NCI-H345 treated with DMSO at 0.1 percent for 48 hours (cell line): Measurements from ENCODE around the gene TRPM4.
"Not testable (repeated sequence)": the region's sequence is repeated elsewhere in the genome, so short reads cannot be mapped to it uniquely, and the experiment has no call there.

Experiments
- DNase-seq: peaks from one replicate; lab custom pipeline; 2025; ENCODE audit not compliant: unreplicated experiment; lab: John Stamatoyannopoulos, UW

Gene TRPM4

GRCh38 chr19:49126575-49126974 is 31.0 kb upstream of the TRPM4 start:
- DNase-seq, result no peak

DNA sequence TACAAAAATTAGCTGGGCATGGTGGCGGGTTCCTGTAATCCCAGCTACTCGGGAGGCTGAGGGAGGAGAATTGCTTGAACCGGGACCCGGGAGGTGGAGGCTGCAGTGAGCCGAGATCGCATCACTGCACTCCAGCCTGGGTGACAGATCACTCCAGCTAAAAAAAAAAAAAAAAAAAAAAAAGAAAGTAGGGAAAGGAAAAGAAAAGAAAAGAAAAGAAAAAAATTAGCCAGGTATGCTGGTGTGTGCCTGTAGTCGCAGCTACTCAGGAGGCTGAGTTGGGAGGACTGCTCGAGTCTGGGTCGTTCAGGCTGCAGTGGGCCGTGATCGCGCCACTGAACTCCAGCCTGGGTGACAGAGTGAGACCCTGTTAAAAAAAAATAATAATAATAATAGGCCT is 30.4 kb upstream of the TRPM4 start:
- not testable (repeated sequence) for DNase-seq

DNA sequence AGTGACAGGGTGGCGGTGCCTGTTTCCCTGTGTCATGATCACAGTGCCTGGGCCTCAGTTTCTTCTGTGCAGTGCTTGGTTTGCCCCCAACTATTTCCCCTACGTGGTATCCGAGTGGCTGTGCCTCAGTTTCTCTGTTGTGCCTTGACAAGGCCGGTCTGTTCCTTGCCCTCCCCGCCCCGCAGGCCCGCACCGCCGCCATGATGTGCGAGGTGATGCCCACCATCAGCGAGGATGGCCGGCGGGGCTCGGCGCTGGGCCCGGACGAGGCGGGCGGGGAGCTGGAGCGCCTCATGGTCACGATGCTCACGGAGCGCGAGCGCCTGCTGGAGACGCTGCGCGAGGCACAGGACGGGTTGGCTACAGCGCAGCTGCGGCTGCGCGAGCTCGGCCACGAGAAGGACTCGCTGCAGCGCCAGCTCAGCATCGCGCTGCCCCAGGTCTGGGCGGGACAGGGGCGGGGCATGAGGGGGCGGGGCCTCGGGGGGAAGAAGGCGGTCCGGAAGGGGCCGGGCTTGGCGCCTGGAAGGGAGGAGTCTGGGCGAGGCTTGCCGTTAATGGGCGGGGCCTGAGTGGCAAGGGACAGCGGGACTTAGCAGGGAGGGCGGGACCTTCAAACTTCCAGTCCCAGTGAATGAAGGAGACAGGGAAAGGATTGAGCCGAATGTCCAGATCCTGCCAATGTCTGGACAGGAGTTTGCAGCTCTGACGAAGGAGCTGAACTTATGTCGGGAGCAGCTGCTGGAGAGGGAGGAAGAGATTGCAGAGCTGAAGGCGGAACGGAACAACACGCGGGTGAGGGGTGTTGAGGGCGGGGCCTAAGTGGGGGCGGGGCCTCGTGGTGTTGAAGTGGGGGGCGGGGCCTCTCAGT is 29.7 kb upstream of the TRPM4 start:
- peak; percentile 40 for DNase-seq

- DNase-seq, result no peak
Observed at GRCh38 chr19:49128545-49129237, 28.9 kb upstream of the TRPM4 start.

DNA sequence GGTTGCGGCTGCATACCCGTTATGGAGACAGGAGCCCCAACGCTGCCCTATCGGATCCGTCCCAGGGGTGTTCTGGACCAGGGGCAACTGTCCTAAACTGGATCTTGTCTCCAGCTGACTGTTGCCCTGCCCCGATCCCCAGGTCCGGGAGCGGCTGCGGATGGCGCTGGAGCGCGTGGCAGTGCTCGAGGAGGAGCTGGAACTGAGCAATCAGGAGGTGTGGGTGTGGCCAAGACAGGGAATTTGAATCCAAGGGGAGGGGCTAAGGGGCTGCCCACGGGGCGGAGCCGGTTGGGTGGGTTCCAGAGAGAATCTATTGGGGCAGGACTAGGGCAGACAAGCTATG is 28.4 kb upstream of the TRPM4 start:
- no peak for DNase-seq

GRCh38 chr19:49130325-49130724 is 27.3 kb upstream of the TRPM4 start:
- DNase-seq, result no peak

DNA sequence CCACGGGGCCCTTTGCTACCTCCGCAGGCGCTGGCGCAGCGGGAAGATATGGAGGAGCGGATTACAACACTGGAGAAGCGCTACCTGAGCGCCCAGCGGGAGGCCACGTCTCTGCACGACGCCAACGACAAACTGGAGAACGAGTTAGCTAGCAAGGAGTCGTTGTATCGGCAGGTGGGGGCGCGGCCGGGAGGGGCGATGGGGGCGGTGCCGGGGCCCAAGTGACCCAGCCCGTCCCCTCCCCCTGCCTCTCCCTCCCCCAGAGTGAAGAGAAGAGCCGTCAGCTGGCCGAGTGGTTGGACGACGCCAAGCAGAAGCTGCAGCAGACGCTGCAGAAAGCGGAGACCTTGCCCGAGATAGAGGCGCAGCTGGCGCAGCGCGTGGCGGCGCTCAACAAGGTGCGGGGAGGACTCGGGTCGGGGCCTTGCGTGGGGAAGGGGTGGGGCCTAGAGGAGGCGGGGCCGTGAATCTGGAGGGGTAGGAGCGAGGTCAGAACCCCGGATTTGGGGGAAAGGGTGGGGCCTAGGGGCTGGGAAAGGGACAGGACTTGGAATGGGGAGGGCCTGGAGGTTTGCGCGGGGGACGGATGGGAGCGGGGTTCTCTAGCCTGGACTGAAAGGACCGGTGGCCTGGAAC is 24.5 kb upstream of the TRPM4 start:
- DNase-seq, result no peak

DNA sequence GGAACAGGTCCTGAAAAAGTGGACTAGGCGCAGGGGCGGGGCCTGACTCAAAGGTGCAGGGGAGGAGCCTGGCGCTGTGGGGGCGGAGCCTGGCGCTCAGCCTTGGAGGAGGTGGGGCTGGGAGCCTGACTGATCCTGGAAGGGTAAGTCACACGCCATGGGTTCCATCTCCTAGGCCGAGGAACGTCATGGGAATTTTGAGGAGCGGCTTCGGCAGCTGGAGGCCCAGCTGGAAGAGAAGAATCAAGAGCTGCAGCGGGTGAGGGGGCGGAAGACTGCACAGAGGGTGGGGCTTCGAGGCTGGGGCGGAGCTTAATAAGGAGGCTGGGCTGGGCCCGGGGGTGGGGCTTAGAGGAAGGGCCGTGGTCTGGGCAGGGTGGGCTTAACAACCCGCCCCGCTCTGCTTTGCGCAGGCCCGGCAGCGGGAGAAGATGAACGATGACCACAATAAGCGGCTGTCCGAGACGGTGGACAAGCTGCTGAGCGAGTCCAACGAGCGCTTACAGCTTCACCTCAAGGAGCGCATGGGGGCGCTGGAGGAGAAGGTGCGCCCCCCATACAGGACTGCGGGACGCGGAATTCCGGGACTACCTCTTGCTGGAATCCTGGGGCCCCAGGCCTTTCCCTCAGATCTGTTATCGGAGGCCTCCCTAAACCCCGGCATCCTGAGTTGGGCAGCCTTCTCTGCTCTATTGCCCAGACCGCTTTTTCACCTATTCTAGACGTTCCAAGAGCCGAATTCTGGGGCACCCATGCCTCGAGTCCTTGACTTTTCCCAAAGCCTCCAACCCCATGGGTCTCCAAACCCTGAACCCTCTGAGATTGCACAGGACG is 23.8 kb upstream of the TRPM4 start:
- DNase-seq, result peak; percentile 8

DNA sequence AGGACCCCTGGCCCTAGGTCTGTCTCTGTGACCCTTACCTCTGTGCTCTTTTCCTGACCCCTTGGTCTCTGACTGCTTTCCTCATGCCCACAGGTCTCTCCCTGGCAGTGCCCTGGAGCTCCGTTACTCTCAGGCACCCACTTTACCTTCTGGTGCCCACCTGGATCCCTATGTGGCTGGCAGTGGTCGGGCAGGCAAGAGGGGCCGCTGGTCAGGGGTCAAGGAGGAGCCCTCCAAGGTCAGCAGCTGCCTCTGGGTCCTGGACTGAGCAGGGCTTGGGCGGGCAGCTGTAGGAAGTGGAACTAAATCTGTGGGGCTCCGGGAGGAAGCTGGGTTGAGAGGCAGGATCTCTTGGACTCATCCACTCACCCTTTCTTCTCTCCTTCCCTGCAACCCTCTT is 21.9 kb upstream of the TRPM4 start:
- no peak for DNase-seq

- no peak for DNase-seq
Observed at GRCh38 chr19:49136771-49137171, 20.8 kb upstream of the TRPM4 start.

DNA sequence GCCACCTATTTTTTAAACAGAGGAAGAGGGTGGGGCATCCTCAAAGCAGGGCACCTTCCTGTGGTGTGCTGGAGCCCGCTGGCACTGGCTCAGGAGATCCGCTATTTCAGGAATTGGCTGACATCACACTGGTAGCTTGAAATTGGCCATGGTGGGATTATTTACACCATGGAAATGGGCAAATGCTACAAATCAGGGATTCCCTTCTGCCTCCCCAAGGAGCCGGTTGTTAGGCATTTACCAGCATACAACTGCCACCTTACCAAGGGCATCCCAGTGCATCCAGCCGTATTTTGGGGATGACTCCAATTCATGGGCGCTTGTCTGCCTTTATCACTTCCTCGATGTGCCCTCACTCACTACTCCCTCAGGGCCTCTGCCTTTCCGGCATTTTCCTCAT is 16.6 kb upstream of the TRPM4 start:
- no peak for DNase-seq

GRCh38 chr19:49141352-49141751 is 16.2 kb upstream of the TRPM4 start:
- DNase-seq, result no peak

- DNase-seq, result no peak
Observed at GRCh38 chr19:49142866-49143335, 14.7 kb upstream of the TRPM4 start.

- DNase-seq, result no peak
Observed at GRCh38 chr19:49145573-49146407, 11.8 kb upstream of the TRPM4 start.

GRCh38 chr19:49146408-49146770 is 11.2 kb upstream of the TRPM4 start:
- not testable (repeated sequence) for DNase-seq

- no peak for DNase-seq
Observed at GRCh38 chr19:49148044-49148682, 9.4 kb upstream of the TRPM4 start.

DNA sequence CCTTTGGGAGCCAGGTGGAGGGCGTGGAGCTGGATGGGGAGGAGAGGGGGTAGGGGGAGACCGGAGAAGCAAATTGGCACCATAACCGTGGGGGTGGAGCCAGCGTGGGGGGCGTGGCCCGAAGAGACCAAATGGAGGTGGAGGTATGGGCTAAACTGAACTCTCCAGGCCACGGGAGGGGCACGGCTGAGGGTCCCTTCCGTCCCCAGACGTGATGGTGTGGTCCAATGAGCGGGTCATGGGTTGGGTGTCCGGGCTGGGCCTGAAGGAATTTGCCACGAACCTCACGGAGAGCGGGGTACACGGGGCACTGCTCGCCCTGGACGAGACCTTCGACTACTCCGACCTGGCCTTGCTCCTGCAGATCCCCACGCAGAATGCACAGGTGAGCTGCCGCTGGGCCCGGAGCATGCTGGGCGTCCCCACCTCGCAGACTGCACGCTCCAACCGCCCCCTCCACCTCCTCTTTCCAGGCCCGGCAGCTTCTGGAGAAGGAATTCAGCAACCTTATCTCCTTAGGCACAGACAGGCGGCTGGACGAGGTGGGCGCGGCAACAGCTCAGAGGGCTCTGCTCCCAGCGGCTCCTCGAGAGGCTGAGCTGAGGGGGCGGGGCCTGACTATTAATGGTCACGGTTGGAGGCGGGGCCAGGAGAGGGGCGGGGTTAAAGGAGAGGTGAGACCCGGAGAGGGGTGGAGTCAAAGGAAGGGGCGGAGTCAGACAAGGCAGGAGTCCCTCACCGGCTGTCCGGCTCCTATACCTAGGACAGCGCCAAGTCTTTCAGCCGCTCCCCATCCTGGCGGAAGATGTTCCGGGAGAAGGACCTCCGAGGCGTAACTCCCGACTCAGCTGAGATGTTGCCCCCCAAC is 8.6 kb upstream of the TRPM4 start:
- peak; percentile 74 for DNase-seq

GRCh38 chr19:49149652-49150105 is 7.9 kb upstream of the TRPM4 start:
- peak; percentile 15 for DNase-seq
